ENCODE data around the gene PPP2CA. TPM values are rescaled to one million over a fixed set of nuclear protein-coding genes. Genes with fewer than 3 reads are reported as not detected.

PPP2CA gene
- total and polyA plus RNA-seq, 9 of the 15 experiments (the other 6 are each of a cell fraction or from before 2014, with no cell fraction given) = 23.0 to 257 (median 109) TPM

DNA sequence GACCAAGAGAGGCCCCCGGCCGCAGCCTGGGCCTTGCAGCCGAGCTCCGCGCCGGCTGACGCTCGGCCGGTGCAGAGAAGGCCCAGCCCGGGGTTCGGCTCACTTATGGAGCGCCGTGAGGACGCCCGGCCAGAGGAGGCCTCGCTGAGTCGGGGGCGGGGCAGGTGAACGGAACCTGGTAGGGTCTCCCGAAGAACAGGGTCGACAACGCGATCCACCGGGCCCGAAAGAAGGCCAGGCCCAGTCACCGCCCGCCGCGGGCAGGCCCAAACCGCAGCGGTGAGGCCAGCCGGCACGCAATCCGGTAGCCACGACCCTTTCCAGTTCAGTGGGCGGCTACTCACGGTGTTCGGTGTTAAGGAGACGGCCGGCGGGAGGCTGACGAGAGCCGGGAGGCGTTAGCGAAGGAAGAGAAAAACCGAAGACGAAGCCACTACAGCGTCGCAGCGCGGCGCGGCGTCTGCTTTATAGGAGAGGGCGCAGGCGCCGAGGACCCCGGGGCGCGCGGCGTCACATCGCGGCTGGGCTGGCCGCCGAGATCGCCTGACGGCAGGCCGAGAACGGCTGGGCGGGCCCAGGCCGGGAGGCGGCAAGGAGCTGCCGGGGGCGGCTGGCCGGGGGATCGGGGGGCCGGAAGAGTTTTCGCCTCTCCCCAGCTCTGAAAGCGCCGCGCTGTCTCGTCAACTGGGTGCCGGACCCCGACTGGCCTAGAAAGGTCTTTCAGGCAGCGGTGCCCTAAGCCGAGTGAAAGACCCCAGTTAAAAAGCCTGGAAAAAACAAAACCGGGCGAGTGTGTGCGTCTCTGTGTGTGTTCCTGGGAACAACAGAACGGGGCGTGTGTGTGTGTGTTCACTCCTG lies 49.1 kb downstream of the PPP2CA start, which contains the start of gene SKP1 (continued):
- TF ChIP-seq MEF2D (tag; conservative IDR thresholded peaks at IDR 0.05; ENCODE audit: low read depth) (no peak), NFIX (CRISPR knock-in tag; IDR thresholded peaks at IDR 0.05; ENCODE audit: low read depth) (no peak), MYNN (IDR thresholded peaks at IDR 0.05) (0 out of 2 replicates have a peak, but pooled peaks have one; percentile 49), MYNN (CRISPR knock-in tag; IDR thresholded peaks at IDR 0.05) (no peak), ZNF3 (CRISPR knock-in tag; IDR thresholded peaks at IDR 0.05) (no peak), SUPT5H (IDR thresholded peaks at IDR 0.05) (peak; percentile 98), ZNF695 (CRISPR knock-in tag; IDR thresholded peaks at IDR 0.05) (no peak), ZNF76 (CRISPR knock-in tag; IDR thresholded peaks at IDR 0.05; ENCODE audit: borderline replicate concordance) (no peak), STAG1 (CRISPR knock-in tag; IDR thresholded peaks at IDR 0.05; ENCODE audit: borderline replicate concordance) (peak; percentile 20; the same call in 1 of the 2 replicates), FIP1L1 (IDR thresholded peaks at IDR 0.05; ENCODE audit: low read depth, low read length, poor library complexity, severe bottlenecking) (peak; percentile 94), DPF2 (IDR thresholded peaks at IDR 0.05) (peak; percentile 13; the same call in 1 of the 2 replicates), PTBP1 (IDR thresholded peaks at IDR 0.05; ENCODE audit: low read depth, low read length) (0 out of 2 replicates have a peak, but pooled peaks have one; percentile 23)
- TF ChIP-seq, protein P1, sequence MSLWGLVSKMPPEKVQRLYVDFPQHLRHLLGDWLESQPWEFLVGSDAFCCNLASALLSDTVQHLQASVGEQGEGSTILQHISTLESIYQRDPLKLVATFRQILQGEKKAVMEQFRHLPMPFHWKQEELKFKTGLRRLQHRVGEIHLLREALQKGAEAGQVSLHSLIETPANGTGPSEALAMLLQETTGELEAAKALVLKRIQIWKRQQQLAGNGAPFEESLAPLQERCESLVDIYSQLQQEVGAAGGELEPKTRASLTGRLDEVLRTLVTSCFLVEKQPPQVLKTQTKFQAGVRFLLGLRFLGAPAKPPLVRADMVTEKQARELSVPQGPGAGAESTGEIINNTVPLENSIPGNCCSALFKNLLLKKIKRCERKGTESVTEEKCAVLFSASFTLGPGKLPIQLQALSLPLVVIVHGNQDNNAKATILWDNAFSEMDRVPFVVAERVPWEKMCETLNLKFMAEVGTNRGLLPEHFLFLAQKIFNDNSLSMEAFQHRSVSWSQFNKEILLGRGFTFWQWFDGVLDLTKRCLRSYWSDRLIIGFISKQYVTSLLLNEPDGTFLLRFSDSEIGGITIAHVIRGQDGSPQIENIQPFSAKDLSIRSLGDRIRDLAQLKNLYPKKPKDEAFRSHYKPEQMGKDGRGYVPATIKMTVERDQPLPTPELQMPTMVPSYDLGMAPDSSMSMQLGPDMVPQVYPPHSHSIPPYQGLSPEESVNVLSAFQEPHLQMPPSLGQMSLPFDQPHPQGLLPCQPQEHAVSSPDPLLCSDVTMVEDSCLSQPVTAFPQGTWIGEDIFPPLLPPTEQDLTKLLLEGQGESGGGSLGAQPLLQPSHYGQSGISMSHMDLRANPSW (CRISPR knock-in tag; IDR thresholded peaks at IDR 0.05) = peak; percentile 75; the same call in 1 of the 2 replicates
- TF ChIP-seq, protein P2, sequence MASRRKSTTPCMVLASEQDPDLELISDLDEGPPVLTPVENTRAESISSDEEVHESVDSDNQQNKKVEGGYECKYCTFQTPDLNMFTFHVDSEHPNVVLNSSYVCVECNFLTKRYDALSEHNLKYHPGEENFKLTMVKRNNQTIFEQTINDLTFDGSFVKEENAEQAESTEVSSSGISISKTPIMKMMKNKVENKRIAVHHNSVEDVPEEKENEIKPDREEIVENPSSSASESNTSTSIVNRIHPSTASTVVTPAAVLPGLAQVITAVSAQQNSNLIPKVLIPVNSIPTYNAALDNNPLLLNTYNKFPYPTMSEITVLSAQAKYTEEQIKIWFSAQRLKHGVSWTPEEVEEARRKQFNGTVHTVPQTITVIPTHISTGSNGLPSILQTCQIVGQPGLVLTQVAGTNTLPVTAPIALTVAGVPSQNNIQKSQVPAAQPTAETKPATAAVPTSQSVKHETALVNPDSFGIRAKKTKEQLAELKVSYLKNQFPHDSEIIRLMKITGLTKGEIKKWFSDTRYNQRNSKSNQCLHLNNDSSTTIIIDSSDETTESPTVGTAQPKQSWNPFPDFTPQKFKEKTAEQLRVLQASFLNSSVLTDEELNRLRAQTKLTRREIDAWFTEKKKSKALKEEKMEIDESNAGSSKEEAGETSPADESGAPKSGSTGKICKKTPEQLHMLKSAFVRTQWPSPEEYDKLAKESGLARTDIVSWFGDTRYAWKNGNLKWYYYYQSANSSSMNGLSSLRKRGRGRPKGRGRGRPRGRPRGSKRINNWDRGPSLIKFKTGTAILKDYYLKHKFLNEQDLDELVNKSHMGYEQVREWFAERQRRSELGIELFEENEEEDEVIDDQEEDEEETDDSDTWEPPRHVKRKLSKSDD (conservative IDR thresholded peaks at IDR 0.05; ENCODE audit: low read length) = no peak
- TF ChIP-seq, protein P3, sequence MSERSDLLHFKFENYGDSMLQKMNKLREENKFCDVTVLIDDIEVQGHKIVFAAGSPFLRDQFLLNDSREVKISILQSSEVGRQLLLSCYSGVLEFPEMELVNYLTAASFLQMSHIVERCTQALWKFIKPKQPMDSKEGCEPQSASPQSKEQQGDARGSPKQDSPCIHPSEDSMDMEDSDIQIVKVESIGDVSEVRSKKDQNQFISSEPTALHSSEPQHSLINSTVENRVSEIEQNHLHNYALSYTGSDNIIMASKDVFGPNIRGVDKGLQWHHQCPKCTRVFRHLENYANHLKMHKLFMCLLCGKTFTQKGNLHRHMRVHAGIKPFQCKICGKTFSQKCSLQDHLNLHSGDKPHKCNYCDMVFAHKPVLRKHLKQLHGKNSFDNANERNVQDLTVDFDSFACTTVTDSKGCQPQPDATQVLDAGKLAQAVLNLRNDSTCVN (CRISPR knock-in tag; IDR thresholded peaks at IDR 0.05) = 0 out of 2 replicates have a peak, but pooled peaks have one; percentile 3
- TF ChIP-seq, protein P4, sequence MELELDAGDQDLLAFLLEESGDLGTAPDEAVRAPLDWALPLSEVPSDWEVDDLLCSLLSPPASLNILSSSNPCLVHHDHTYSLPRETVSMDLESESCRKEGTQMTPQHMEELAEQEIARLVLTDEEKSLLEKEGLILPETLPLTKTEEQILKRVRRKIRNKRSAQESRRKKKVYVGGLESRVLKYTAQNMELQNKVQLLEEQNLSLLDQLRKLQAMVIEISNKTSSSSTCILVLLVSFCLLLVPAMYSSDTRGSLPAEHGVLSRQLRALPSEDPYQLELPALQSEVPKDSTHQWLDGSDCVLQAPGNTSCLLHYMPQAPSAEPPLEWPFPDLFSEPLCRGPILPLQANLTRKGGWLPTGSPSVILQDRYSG (tag; conservative IDR thresholded peaks at IDR 0.05; ENCODE audit: low read depth) = no peak
- TF ChIP-seq, protein P5, sequence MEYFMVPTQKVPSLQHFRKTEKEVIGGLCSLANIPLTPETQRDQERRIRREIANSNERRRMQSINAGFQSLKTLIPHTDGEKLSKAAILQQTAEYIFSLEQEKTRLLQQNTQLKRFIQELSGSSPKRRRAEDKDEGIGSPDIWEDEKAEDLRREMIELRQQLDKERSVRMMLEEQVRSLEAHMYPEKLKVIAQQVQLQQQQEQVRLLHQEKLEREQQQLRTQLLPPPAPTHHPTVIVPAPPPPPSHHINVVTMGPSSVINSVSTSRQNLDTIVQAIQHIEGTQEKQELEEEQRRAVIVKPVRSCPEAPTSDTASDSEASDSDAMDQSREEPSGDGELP (CRISPR knock-in tag; IDR thresholded peaks at IDR 0.05; ENCODE audit: borderline replicate concordance) = peak; percentile 87

Data from K562 (cell line).